Measurements from ENCODE around the gene PTPN3. TPM values are rescaled to one million over a fixed set of nuclear protein-coding genes. Genes with fewer than 3 reads are reported as not detected.

PTPN3 gene
- total and polyA plus RNA-seq, 9 of the 15 experiments (the other 6 are each of a cell fraction or from before 2014, with no cell fraction given): 0.02 TPM; not detected in 8

DNA sequence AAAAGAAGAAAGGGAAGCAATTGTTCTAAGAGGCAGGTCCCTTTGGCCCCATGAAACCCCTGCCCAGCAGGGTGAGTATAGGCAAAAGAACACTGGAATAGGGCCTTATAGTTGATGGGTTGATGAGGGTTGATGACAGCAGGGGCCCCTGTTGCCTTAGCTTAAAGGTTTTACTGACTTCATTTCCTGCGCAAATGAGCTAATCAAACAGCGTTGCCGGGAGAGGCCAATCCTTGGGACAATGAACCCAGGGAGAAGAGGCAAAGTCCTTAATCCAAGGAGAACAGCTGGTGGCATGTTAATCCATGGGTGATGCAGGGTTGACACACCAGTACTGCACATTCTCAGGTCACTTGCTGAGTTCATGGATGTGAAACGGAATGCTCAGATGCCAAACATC, 155.2 kb downstream of the PTPN3 start (continued):
- TF ChIP-seq, protein P1, sequence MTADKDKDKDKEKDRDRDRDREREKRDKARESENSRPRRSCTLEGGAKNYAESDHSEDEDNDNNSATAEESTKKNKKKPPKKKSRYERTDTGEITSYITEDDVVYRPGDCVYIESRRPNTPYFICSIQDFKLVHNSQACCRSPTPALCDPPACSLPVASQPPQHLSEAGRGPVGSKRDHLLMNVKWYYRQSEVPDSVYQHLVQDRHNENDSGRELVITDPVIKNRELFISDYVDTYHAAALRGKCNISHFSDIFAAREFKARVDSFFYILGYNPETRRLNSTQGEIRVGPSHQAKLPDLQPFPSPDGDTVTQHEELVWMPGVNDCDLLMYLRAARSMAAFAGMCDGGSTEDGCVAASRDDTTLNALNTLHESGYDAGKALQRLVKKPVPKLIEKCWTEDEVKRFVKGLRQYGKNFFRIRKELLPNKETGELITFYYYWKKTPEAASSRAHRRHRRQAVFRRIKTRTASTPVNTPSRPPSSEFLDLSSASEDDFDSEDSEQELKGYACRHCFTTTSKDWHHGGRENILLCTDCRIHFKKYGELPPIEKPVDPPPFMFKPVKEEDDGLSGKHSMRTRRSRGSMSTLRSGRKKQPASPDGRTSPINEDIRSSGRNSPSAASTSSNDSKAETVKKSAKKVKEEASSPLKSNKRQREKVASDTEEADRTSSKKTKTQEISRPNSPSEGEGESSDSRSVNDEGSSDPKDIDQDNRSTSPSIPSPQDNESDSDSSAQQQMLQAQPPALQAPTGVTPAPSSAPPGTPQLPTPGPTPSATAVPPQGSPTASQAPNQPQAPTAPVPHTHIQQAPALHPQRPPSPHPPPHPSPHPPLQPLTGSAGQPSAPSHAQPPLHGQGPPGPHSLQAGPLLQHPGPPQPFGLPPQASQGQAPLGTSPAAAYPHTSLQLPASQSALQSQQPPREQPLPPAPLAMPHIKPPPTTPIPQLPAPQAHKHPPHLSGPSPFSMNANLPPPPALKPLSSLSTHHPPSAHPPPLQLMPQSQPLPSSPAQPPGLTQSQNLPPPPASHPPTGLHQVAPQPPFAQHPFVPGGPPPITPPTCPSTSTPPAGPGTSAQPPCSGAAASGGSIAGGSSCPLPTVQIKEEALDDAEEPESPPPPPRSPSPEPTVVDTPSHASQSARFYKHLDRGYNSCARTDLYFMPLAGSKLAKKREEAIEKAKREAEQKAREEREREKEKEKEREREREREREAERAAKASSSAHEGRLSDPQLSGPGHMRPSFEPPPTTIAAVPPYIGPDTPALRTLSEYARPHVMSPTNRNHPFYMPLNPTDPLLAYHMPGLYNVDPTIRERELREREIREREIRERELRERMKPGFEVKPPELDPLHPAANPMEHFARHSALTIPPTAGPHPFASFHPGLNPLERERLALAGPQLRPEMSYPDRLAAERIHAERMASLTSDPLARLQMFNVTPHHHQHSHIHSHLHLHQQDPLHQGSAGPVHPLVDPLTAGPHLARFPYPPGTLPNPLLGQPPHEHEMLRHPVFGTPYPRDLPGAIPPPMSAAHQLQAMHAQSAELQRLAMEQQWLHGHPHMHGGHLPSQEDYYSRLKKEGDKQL (CRISPR knock-in tag; IDR thresholded peaks at IDR 0.05; ENCODE audit: borderline replicate concordance): no peak
- TF ChIP-seq ZFPM2 (CRISPR knock-in tag; IDR thresholded peaks at IDR 0.05) (no peak), MECOM (CRISPR knock-in tag; IDR thresholded peaks at IDR 0.05) (no peak), HIVEP1 (CRISPR knock-in tag; IDR thresholded peaks at IDR 0.05) (no peak), ZNF311 (CRISPR knock-in tag; IDR thresholded peaks at IDR 0.05) (no peak)
- TF ChIP-seq, protein P2, sequence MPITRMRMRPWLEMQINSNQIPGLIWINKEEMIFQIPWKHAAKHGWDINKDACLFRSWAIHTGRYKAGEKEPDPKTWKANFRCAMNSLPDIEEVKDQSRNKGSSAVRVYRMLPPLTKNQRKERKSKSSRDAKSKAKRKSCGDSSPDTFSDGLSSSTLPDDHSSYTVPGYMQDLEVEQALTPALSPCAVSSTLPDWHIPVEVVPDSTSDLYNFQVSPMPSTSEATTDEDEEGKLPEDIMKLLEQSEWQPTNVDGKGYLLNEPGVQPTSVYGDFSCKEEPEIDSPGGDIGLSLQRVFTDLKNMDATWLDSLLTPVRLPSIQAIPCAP (CRISPR knock-in tag; IDR thresholded peaks at IDR 0.05; ENCODE audit: borderline replicate concordance): no peak
- TF ChIP-seq, protein P3, sequence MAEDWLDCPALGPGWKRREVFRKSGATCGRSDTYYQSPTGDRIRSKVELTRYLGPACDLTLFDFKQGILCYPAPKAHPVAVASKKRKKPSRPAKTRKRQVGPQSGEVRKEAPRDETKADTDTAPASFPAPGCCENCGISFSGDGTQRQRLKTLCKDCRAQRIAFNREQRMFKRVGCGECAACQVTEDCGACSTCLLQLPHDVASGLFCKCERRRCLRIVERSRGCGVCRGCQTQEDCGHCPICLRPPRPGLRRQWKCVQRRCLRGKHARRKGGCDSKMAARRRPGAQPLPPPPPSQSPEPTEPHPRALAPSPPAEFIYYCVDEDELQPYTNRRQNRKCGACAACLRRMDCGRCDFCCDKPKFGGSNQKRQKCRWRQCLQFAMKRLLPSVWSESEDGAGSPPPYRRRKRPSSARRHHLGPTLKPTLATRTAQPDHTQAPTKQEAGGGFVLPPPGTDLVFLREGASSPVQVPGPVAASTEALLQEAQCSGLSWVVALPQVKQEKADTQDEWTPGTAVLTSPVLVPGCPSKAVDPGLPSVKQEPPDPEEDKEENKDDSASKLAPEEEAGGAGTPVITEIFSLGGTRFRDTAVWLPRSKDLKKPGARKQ (CRISPR knock-in tag; IDR thresholded peaks at IDR 0.05): no peak
